Inflammatory macrophage treated with lipopolysaccharide for 4 hours (primary cell): ENCODE measurements around the gene ZNF800.

Experiments
- DNase-seq: peaks from one replicate; pipeline ENCODE4 v3.0.0-alpha.2; 2020

Gene ZNF800

GRCh38 chr7:127346575-127347256 is 45.8 kb downstream of the ZNF800 start:
- no peak for DNase-seq

GRCh38 chr7:127342596-127342995 is 49.9 kb downstream of the ZNF800 start:
- no peak for DNase-seq

GRCh38 chr7:127338122-127338521 is 54.4 kb downstream of the ZNF800 start:
- DNase-seq = no peak

- DNase-seq = no peak
These were observed 54.9 kb downstream of the ZNF800 start for GRCh38 chr7:127337581-127337980.

GRCh38 chr7:127336458-127336857 is 56.0 kb downstream of the ZNF800 start:
- DNase-seq = no peak

- DNase-seq = no peak
These were observed 59.6 kb downstream of the ZNF800 start for GRCh38 chr7:127332880-127333279.

GRCh38 chr7:127330070-127330469 is 62.4 kb downstream of the ZNF800 start:
- DNase-seq = no peak

- DNase-seq = no peak
These were observed 69.5 kb downstream of the ZNF800 start for GRCh38 chr7:127322832-127323493.

- DNase-seq = no peak
These were observed 70.2 kb downstream of the ZNF800 start for GRCh38 chr7:127322351-127322750.

GRCh38 chr7:127320974-127321373 is 71.5 kb downstream of the ZNF800 start:
- DNase-seq = no peak
